ENCODE results near the gene SERPINB7.

Gene SERPINB7

GRCh38 chr18:63817441-63818051, 42.3 kb downstream of the SERPINB7 start:
- peak; percentile 96 for DNase-seq (ENCODE audit: low read depth)
- no peak for TF ChIP-seq CTCF (conservative IDR thresholded peaks at IDR 0.05; ENCODE audit: low read length)
- H3K4me3 ChIP-seq (ENCODE audit: low read length) = no peak overlapping the region

- TF ChIP-seq CTCF (conservative IDR thresholded peaks at IDR 0.05; ENCODE audit: low read length) = no peak
- H3K4me3 ChIP-seq (ENCODE audit: low read length) = no peak overlapping the region
- DNase-seq (ENCODE audit: low read depth) = no peak
These were observed 43.0 kb downstream of the SERPINB7 start for GRCh38 chr18:63818212-63818611.

- peak; percentile 80 for DNase-seq (ENCODE audit: low read depth)
- no peak overlapping the region for H3K4me3 ChIP-seq (ENCODE audit: low read length)
- no peak for TF ChIP-seq CTCF (conservative IDR thresholded peaks at IDR 0.05; ENCODE audit: low read length)
These were observed 44.6 kb downstream of the SERPINB7 start for GRCh38 chr18:63819786-63820185.

- DNase-seq (ENCODE audit: low read depth) = no peak
- H3K4me3 ChIP-seq (ENCODE audit: low read length) = no peak overlapping the region
- TF ChIP-seq CTCF (conservative IDR thresholded peaks at IDR 0.05; ENCODE audit: low read length) = no peak
These were observed 45.5 kb downstream of the SERPINB7 start for GRCh38 chr18:63820694-63821093.

- DNase-seq (ENCODE audit: low read depth) = no peak
- no peak overlapping the region for H3K4me3 ChIP-seq (ENCODE audit: low read length)
- TF ChIP-seq CTCF (conservative IDR thresholded peaks at IDR 0.05; ENCODE audit: low read length) = peak; percentile 43
These were observed 48.5 kb downstream of the SERPINB7 start for GRCh38 chr18:63823516-63824219.

- no peak for TF ChIP-seq CTCF (conservative IDR thresholded peaks at IDR 0.05; ENCODE audit: low read length)
- no peak for DNase-seq (ENCODE audit: low read depth)
- H3K4me3 ChIP-seq (ENCODE audit: low read length) = no peak overlapping the region
These were observed 49.0 kb downstream of the SERPINB7 start for GRCh38 chr18:63824220-63824525.

GRCh38 chr18:63828120-63828519, 52.9 kb downstream of the SERPINB7 start:
- no peak for TF ChIP-seq CTCF (conservative IDR thresholded peaks at IDR 0.05; ENCODE audit: low read length)
- no peak overlapping the region for H3K4me3 ChIP-seq (ENCODE audit: low read length)
- DNase-seq (ENCODE audit: low read depth) = no peak

Measured in AG10803 (cell line).